ENCODE data around the gene XRCC4. TPM values are rescaled to one million over a fixed set of nuclear protein-coding genes. Genes with fewer than 3 reads are reported as not detected.

The XRCC4 gene
- total RNA-seq, 1 experiment from 2014 or later: 24.6 TPM

DNA sequence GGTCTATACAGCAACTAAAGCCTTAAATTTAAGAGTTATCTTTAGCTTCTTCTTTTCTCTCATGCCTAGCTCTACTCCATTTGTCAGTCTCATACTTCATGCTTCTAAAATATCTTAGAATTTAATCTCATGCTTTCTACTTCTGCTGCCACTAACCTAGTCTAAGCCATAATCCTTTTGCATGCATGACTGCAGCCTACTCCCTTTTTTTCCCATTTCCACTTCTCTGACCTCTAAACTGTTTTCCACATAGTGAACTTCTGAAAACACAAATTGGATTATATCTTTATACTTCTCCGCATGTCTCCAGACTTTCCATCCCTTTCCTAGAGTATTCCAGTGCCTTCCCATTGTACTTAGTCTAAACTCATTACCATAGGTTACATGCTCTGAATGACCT lies 193.0 kb downstream of the XRCC4 start:
- Histone ChIP-seq H3K9me2 (ENCODE audit: insufficient read depth) (no peaks in the 10 kb centered on the region; the same call in 1 of the 2 replicates), H3K4me1 (ENCODE audit: control insufficient read depth in 1 of 2, insufficient read depth in 2 of 2, low read length in 2 of 2) (peaks cover 2 to 4% of the 10 kb centered on the region in 2 experiments; a peak in 3 of 4 replicates), H4K20me1 (ENCODE audit: insufficient read depth) (no peaks in the 10 kb centered on the region), H3K27me3 (ENCODE audit: insufficient read depth, low read length) (no peaks in the 10 kb centered on the region), H3K27ac (ENCODE audit: low read depth, low read length) (no peak overlapping the region), H3K4me3 (replicated peaks in 1 of 2; ENCODE audit: low read depth in 1 of 2, low read length in 2 of 2) (no peak overlapping the region), H3K36me3 (ENCODE audit: control insufficient read depth in 1 of 2, insufficient read depth in 2 of 2, low read length in 2 of 2) (no peaks in the 10 kb centered on the region), H3K4me2 (ENCODE audit: low read length) (no peak overlapping the region), H3K9me3 (ENCODE audit: control insufficient read depth in 1 of 2, insufficient read depth in 1 of 2, low read depth in 1 of 2, low read length in 2 of 2) (0 out of 4 replicates have a peak, but pooled peaks cover 0 to 4% of the 10 kb centered on the region in 2 experiments), H2AFZ (ENCODE audit: low read depth, low read length, poor library complexity, severe bottlenecking) (no peak overlapping the region), H3K9ac (ENCODE audit: low read length) (no peak overlapping the region), H3K79me2 (ENCODE audit: insufficient read depth, low read length) (no peaks in the 10 kb centered on the region)
- ChIA-PET POLR2A (no interaction called here), CTCF (no interaction called here), RAD21 (ENCODE audit: low non-redundant PET in 1 of 2, low total read pairs in 2 of 2, uncharacterized antibody in 2 of 2, unreplicated experiment in 2 of 2) (no interaction called here)
- intact Hi-C loops (cut with micrococcal nuclease): no loop called here
- ATAC-seq (no peak), DNase-seq (ENCODE audit: low read depth, low spot score) (no peak)
- no TSS peak for BruUV-seq (replicated peaks)
- TF ChIP-seq ZNF274 (IDR thresholded peaks at IDR 0.05; ENCODE audit: low read depth, low read length): no peak

DNA sequence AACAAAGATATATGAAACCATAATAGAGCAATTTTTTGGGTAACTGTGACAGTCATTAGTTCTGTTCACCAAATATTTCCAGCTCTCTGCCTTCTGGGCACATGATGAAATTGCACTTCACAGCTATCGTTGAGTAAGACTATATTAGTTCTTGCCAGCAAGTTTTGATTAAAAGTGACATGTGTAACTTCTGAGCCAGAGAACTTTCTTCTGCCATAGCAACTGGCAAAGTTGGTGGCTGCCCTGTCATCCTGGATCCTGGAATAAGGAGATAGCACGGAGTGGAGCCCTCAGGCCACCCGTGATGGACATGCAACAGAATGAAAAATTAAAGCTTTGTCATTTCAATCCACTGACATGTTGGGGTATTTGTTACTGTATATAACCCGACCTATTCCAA lies 199.8 kb downstream of the XRCC4 start:
- ChIA-PET RAD21 (ENCODE audit: low non-redundant PET in 1 of 2, low total read pairs in 2 of 2, uncharacterized antibody in 2 of 2, unreplicated experiment in 2 of 2) (no interaction called here), POLR2A (no interaction called here), CTCF (interaction anchor here (1.1 kb wide), 1 partner anchor 9 kb away, joined by 3 read pairs; no protein-coding TSS in a partner anchor)
- Histone ChIP-seq H3K9me3 (ENCODE audit: control insufficient read depth in 1 of 2, insufficient read depth in 1 of 2, low read depth in 1 of 2, low read length in 2 of 2) (0 out of 4 replicates have a peak, but pooled peaks cover 0 to 4% of the 10 kb centered on the region in 2 experiments), H3K4me2 (ENCODE audit: low read length) (no peak overlapping the region), H3K4me1 (ENCODE audit: control insufficient read depth in 1 of 2, insufficient read depth in 2 of 2, low read length in 2 of 2) (peaks cover 16 to 26% of the 10 kb centered on the region in 2 experiments), H3K27me3 (ENCODE audit: insufficient read depth, low read length) (no peaks in the 10 kb centered on the region), H3K27ac (ENCODE audit: low read depth, low read length) (no peak overlapping the region), H3K9ac (ENCODE audit: low read length) (no peak overlapping the region), H4K20me1 (ENCODE audit: insufficient read depth) (no peaks in the 10 kb centered on the region), H2AFZ (ENCODE audit: low read depth, low read length, poor library complexity, severe bottlenecking) (no peak overlapping the region), H3K9me2 (ENCODE audit: insufficient read depth) (no peaks in the 10 kb centered on the region), H3K79me2 (ENCODE audit: insufficient read depth, low read length) (no peaks in the 10 kb centered on the region), H3K4me3 (replicated peaks in 1 of 2; ENCODE audit: low read depth in 1 of 2, low read length in 2 of 2) (no peak overlapping the region), H3K36me3 (ENCODE audit: control insufficient read depth in 1 of 2, insufficient read depth in 2 of 2, low read length in 2 of 2) (no peaks in the 10 kb centered on the region)
- intact Hi-C loops (cut with micrococcal nuclease): no loop called here
- no peak for DNase-seq (ENCODE audit: low read depth, low spot score)
- no TSS peak for BruUV-seq (replicated peaks)
- TF ChIP-seq ELF1 (IDR thresholded peaks at IDR 0.05; ENCODE audit: borderline replicate concordance, low read depth): no peak
- TF ChIP-seq YY1 (IDR thresholded peaks at IDR 0.05; ENCODE audit: extremely low read depth, insufficient replicate concordance, low read depth, low read length): no peak
- TF ChIP-seq ZNF274 (IDR thresholded peaks at IDR 0.05; ENCODE audit: low read depth, low read length): no peak
- no peak for ATAC-seq
